IgD-negative memory B cell (primary cell): Measurements from ENCODE around the gene RHEB. TPM values are rescaled to one million over a fixed set of nuclear protein-coding genes. Genes with fewer than 3 reads are reported as not detected.

Experiments used
- H3K27ac Mint-ChIP-seq, 3 donors: one replicate each; pipeline ENCODE4 v1.8.0; 2020 to 2022; ENCODE audit warnings: mild to moderate bottlenecking in 3 of 3, mixed read lengths in 3 of 3, moderate library complexity in 1 of 3
- H3K27me3 Mint-ChIP-seq: one replicate; pipeline ENCODE4 v1.8.0; 2021; ENCODE audit warnings: mixed read lengths
- H3K36me3 Mint-ChIP-seq: one replicate; pipeline ENCODE4 v1.8.0; 2020; ENCODE audit warnings: mild to moderate bottlenecking, mixed read lengths
- H3K4me1 Mint-ChIP-seq, 3 donors: one replicate each; pipeline ENCODE4 v1.8.0; 2020 to 2022; ENCODE audit warnings: mixed read lengths in 3 of 3, mild to moderate bottlenecking in 1 of 3
- H3K4me3 Mint-ChIP-seq, 4 donors: one replicate each; pipeline ENCODE4 v1.8.0; 2020 to 2022; ENCODE audit warnings: mild to moderate bottlenecking in 4 of 4, mixed read lengths in 4 of 4, moderate library complexity in 3 of 4
- H3K9me3 Mint-ChIP-seq, 3 donors: one replicate each; pipeline ENCODE4 v1.8.0; 2020 to 2021; ENCODE audit warnings: mixed read lengths in 3 of 3, mild to moderate bottlenecking in 1 of 3
- polyA plus RNA-seq: library from polyadenylated mRNA; unstranded; fragments of 300-500 nt; fragmentation: Illumina TruSeq; gene quantifications from one replicate; pipeline ENCODE4 v1.2.3, GENCODE V29; 2021

RHEB gene
- polyA plus RNA-seq, 1 donor from 2014 or later: 34.3 TPM

GRCh38 chr7:151498495-151498894, 21.2 kb downstream of the RHEB start:
- Mint-ChIP-seq H3K27ac (no peak overlapping the region), H3K9me3 (no peaks in the 10 kb centered on the region)

GRCh38 chr7:151497306-151497871, 22.3 kb downstream of the RHEB start:
- Mint-ChIP-seq H3K4me1 (peaks cover 26 to 42% (median 40%) of the 10 kb centered on the region in 3 donors), H3K4me3 (no peak overlapping the region), H3K27ac (peak overlapping the region in 1 of 3 donors; percentile 81), H3K36me3 (peaks cover 2% of the 10 kb centered on the region), H3K9me3 (no peaks in the 10 kb centered on the region), H3K27me3 (no peaks in the 10 kb centered on the region)

More at GRCh38 chr7:151498495-151498894, 21.2 kb downstream of the RHEB start:
- Mint-ChIP-seq H3K4me3 (no peak overlapping the region), H3K27me3 (no peaks in the 10 kb centered on the region), H3K36me3 (peaks cover 2% of the 10 kb centered on the region), H3K4me1 (peaks cover 22 to 44% (median 42%) of the 10 kb centered on the region in 3 donors)

- Mint-ChIP-seq H3K36me3 (no peaks in the 10 kb centered on the region), H3K27ac (no peak overlapping the region), H3K4me1 (peaks cover 19 to 37% (median 33%) of the 10 kb centered on the region in 3 donors), H3K4me3 (no peak overlapping the region), H3K27me3 (no peaks in the 10 kb centered on the region), H3K9me3 (no peaks in the 10 kb centered on the region)
Measured at GRCh38 chr7:151495360-151495759, 24.3 kb downstream of the RHEB start.

GRCh38 chr7:151494298-151495284, 25.1 kb downstream of the RHEB start:
- Mint-ChIP-seq H3K9me3 (no peaks in the 10 kb centered on the region), H3K4me1 (peaks cover 17 to 34% (median 30%) of the 10 kb centered on the region in 3 donors), H3K4me3 (no peak overlapping the region), H3K27ac (no peak overlapping the region), H3K36me3 (no peaks in the 10 kb centered on the region), H3K27me3 (no peaks in the 10 kb centered on the region)

- H3K4me1 Mint-ChIP-seq: peaks cover 16 to 24% (median 23%) of the 10 kb centered on the region in 3 donors
- peak overlapping the region in 1 of 4 donors; percentile 39 for H3K4me3 Mint-ChIP-seq
Measured at GRCh38 chr7:151493083-151493482, 26.6 kb downstream of the RHEB start.

GRCh38 chr7:151491859-151492258, 27.8 kb downstream of the RHEB start:
- Mint-ChIP-seq H3K27ac (no peak overlapping the region), H3K36me3 (no peaks in the 10 kb centered on the region), H3K4me3 (no peak overlapping the region)

More at GRCh38 chr7:151493083-151493482, 26.6 kb downstream of the RHEB start:
- H3K27me3 Mint-ChIP-seq: no peaks in the 10 kb centered on the region
- H3K9me3 Mint-ChIP-seq: no peaks in the 10 kb centered on the region
- peak overlapping the region in 1 of 3 donors; percentile 24 for H3K27ac Mint-ChIP-seq
- H3K36me3 Mint-ChIP-seq: no peaks in the 10 kb centered on the region

GRCh38 chr7:151490456-151491105, 29.1 kb downstream of the RHEB start:
- peaks cover 5% of the 10 kb centered on the region for H3K36me3 Mint-ChIP-seq
- no peaks in the 10 kb centered on the region for H3K27me3 Mint-ChIP-seq
- peaks cover 10 to 22% (median 17%) of the 10 kb centered on the region in 3 donors for H3K4me1 Mint-ChIP-seq
- H3K27ac Mint-ChIP-seq: no peak overlapping the region
- peak overlapping the region in 1 of 4 donors; percentile 73 for H3K4me3 Mint-ChIP-seq
- H3K9me3 Mint-ChIP-seq: no peaks in the 10 kb centered on the region

More at GRCh38 chr7:151491859-151492258, 27.8 kb downstream of the RHEB start:
- peaks cover 14 to 26% (median 18%) of the 10 kb centered on the region in 3 donors for H3K4me1 Mint-ChIP-seq
- H3K9me3 Mint-ChIP-seq: no peaks in the 10 kb centered on the region
- no peaks in the 10 kb centered on the region for H3K27me3 Mint-ChIP-seq

GRCh38 chr7:151489498-151489897, 30.2 kb downstream of the RHEB start:
- Mint-ChIP-seq H3K36me3 (peaks cover 5% of the 10 kb centered on the region), H3K4me3 (no peak overlapping the region), H3K4me1 (peaks cover 13 to 24% (median 19%) of the 10 kb centered on the region in 3 donors), H3K9me3 (no peaks in the 10 kb centered on the region), H3K27ac (no peak overlapping the region), H3K27me3 (no peaks in the 10 kb centered on the region)

- H3K27me3 Mint-ChIP-seq: no peaks in the 10 kb centered on the region
Measured at GRCh38 chr7:151488096-151488495, 31.6 kb downstream of the RHEB start.

GRCh38 chr7:151487228-151487627, 32.5 kb downstream of the RHEB start:
- no peak overlapping the region for H3K27ac Mint-ChIP-seq
- no peaks in the 10 kb centered on the region for H3K9me3 Mint-ChIP-seq
- H3K4me1 Mint-ChIP-seq: peaks cover 5 to 25% (median 12%) of the 10 kb centered on the region in 3 donors
- peaks cover 10% of the 10 kb centered on the region for H3K36me3 Mint-ChIP-seq
- H3K4me3 Mint-ChIP-seq: no peak overlapping the region
- no peaks in the 10 kb centered on the region for H3K27me3 Mint-ChIP-seq

More at GRCh38 chr7:151488096-151488495, 31.6 kb downstream of the RHEB start:
- Mint-ChIP-seq H3K4me1 (peaks cover 6 to 20% (median 13%) of the 10 kb centered on the region in 3 donors), H3K4me3 (no peak overlapping the region), H3K9me3 (no peaks in the 10 kb centered on the region), H3K27ac (no peak overlapping the region), H3K36me3 (peaks cover 7% of the 10 kb centered on the region)

GRCh38 chr7:151486074-151486473, 33.6 kb downstream of the RHEB start:
- H3K4me3 Mint-ChIP-seq: no peak overlapping the region
- no peak overlapping the region for H3K27ac Mint-ChIP-seq
- H3K36me3 Mint-ChIP-seq: peaks cover 10% of the 10 kb centered on the region
- no peaks in the 10 kb centered on the region for H3K27me3 Mint-ChIP-seq
- H3K4me1 Mint-ChIP-seq: peaks cover 5 to 20% (median 12%) of the 10 kb centered on the region in 3 donors
- no peaks in the 10 kb centered on the region for H3K9me3 Mint-ChIP-seq

GRCh38 chr7:151484971-151485707, 34.6 kb downstream of the RHEB start:
- H3K27me3 Mint-ChIP-seq: no peaks in the 10 kb centered on the region
- H3K4me3 Mint-ChIP-seq: no peak overlapping the region
- peaks cover 10% of the 10 kb centered on the region for H3K36me3 Mint-ChIP-seq
- no peaks in the 10 kb centered on the region for H3K9me3 Mint-ChIP-seq
- peaks cover 5 to 20% (median 12%) of the 10 kb centered on the region in 3 donors for H3K4me1 Mint-ChIP-seq
- H3K27ac Mint-ChIP-seq: no peak overlapping the region

- Mint-ChIP-seq H3K4me3 (no peak overlapping the region), H3K36me3 (peaks cover 10% of the 10 kb centered on the region), H3K27me3 (no peaks in the 10 kb centered on the region), H3K27ac (peak overlapping the region in 1 of 3 donors; percentile 21), H3K9me3 (no peaks in the 10 kb centered on the region), H3K4me1 (peaks cover 5 to 20% (median 13%) of the 10 kb centered on the region in 3 donors)
Measured at GRCh38 chr7:151483711-151483983, 36.0 kb downstream of the RHEB start.

- Mint-ChIP-seq H3K4me1 (peaks cover 5 to 20% (median 13%) of the 10 kb centered on the region in 3 donors), H3K27me3 (no peaks in the 10 kb centered on the region), H3K27ac (peak overlapping the region in 1 of 3 donors; percentile 61), H3K4me3 (no peak overlapping the region), H3K9me3 (no peaks in the 10 kb centered on the region), H3K36me3 (peaks cover 10% of the 10 kb centered on the region)
Measured at GRCh38 chr7:151482883-151483710, 36.6 kb downstream of the RHEB start.
